ENCODE results near the gene HOXD12. TPM values are rescaled to one million over a fixed set of nuclear protein-coding genes. Genes with fewer than 3 reads are reported as not detected.

Gene HOXD12
- polyA plus RNA-seq, 1 of the 3 experiments (the other 2 are of a cell fraction): not detected

DNA sequence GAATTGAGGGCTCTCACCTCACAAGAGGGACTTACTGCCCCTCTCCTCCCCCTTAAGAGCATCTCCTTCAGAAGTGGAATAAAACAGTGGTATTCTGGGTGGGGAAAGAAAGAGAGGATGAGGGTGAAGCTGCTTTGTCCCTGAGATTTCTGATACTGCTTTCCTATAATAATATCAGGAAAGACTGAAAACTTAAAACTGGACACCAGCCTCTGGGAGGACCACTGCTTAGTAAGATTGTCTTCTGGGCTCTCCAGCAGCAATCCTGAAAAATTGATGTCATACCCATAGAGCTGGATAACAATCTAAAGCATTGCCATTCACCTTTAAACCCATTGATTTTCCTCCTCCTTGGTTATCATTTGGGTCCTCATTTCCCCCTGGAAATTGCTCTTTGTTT is 47.0 kb downstream of the HOXD12 start:
- peaks cover 0 to 8% of the 10 kb centered on the region in 2 experiments; a peak in 1 of 4 replicates for H3K4me1 ChIP-seq (ENCODE audit: control insufficient read depth in 1 of 2, insufficient read depth in 2 of 2, low read depth in 1 of 2, low read length in 1 of 2)
- POLR2A ChIA-PET: no interaction called here
- CTCF ChIA-PET: interaction anchor here (1.1 to 11.3 kb wide), 5 partner anchors 309 to 505 kb away, joined by 3 to 154 read pairs (median 4); no protein-coding TSS in a partner anchor

GRCh38 chr2:176147210-176147799 is 47.7 kb downstream of the HOXD12 start:
- POLR2A ChIA-PET: no interaction called here
- Histone ChIP-seq H3K4me1 (ENCODE audit: control insufficient read depth in 1 of 2, insufficient read depth in 2 of 2, low read depth in 1 of 2, low read length in 1 of 2) (peaks cover 0 to 8% of the 10 kb centered on the region in 2 experiments; a peak in 1 of 4 replicates), H4K20me1 (ENCODE audit: insufficient read depth) (no peaks in the 10 kb centered on the region), H3K9me2 (no peaks in the 10 kb centered on the region), H3K27ac (ENCODE audit: low read depth in 2 of 2, low read length in 1 of 2) (no peak overlapping the region), H3K79me2 (ENCODE audit: insufficient read depth) (peaks cover 4% of the 10 kb centered on the region), H3K9me3 (no peaks in the 10 kb centered on the region), H3K4me2 (no peak overlapping the region), H3K9ac (no peak overlapping the region), H3F3A (replicated peaks; ENCODE audit: insufficient read depth) (no peaks in the 10 kb centered on the region), H2AFZ (ENCODE audit: low read depth) (no peak overlapping the region), H3K36me3 (replicated peaks in 1 of 2; ENCODE audit: control insufficient read depth in 1 of 2, insufficient read depth in 2 of 2, low read length in 1 of 2) (no peaks in the 10 kb centered on the region), H3K27me3 (ENCODE audit: insufficient read depth) (no peaks in the 10 kb centered on the region), H3K4me3 (ENCODE audit: low read depth in 2 of 2, low read length in 1 of 2) (no peak overlapping the region)
- WGBS (ENCODE audit: low lambda C conversion rate): 95% methylated on average over 32 of the region's 32 CpGs
- TF ChIP-seq RAD21 (IDR thresholded peaks at IDR 0.05; ENCODE audit: low read length) (no peak), FOXJ3 (CRISPR knock-in tag; IDR thresholded peaks at IDR 0.05) (no peak), FOXM1 (IDR thresholded peaks at IDR 0.05; ENCODE audit: low read depth) (no peak), ZBTB33 (IDR thresholded peaks at IDR 0.05; ENCODE audit: borderline replicate concordance, low read depth) (no peak), SIN3A (IDR thresholded peaks at IDR 0.05; ENCODE audit: borderline replicate concordance, low read depth, low read length) (no peak), NFIC (IDR thresholded peaks at IDR 0.05; ENCODE audit: borderline replicate concordance) (no peak), EP300 (IDR thresholded peaks at IDR 0.05; ENCODE audit: borderline replicate concordance in 1 of 2, low read depth in 1 of 2, low read length in 1 of 2) (no peak), JUND (IDR thresholded peaks at IDR 0.05) (no peak), POLR2AphosphoS5 (IDR thresholded peaks at IDR 0.05; ENCODE audit: low read depth, low read length) (no peak), SMC3 (IDR thresholded peaks at IDR 0.05; ENCODE audit: low read depth, low read length) (no peak), RXRA (IDR thresholded peaks at IDR 0.05; ENCODE audit: borderline replicate concordance, low read depth) (no peak), MAX (IDR thresholded peaks at IDR 0.05; ENCODE audit: low read depth) (no peak), MXI1 (IDR thresholded peaks at IDR 0.05; ENCODE audit: low read depth, low read length) (no peak), TEAD4 (IDR thresholded peaks at IDR 0.05; ENCODE audit: borderline replicate concordance, insufficient read depth) (no peak)
- TF ChIP-seq, protein P1, sequence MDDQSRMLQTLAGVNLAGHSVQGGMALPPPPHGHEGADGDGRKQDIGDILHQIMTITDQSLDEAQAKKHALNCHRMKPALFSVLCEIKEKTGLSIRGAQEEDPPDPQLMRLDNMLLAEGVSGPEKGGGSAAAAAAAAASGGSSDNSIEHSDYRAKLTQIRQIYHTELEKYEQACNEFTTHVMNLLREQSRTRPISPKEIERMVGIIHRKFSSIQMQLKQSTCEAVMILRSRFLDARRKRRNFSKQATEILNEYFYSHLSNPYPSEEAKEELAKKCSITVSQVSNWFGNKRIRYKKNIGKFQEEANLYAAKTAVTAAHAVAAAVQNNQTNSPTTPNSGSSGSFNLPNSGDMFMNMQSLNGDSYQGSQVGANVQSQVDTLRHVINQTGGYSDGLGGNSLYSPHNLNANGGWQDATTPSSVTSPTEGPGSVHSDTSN (IDR thresholded peaks at IDR 0.05): no peak
- DNase-seq: no peak
- CTCF ChIA-PET: interaction anchor here (0.6 to 1.4 kb wide), 6 partner anchors 407 to 505 kb away, joined by 3 to 4 read pairs (median 4); no protein-coding TSS in a partner anchor

More for the DNA sequence above, 47.0 kb downstream of the HOXD12 start:
- H3K79me2 ChIP-seq (ENCODE audit: insufficient read depth): peaks cover 4% of the 10 kb centered on the region
- no peak overlapping the region for H3K9ac ChIP-seq
- H4K20me1 ChIP-seq (ENCODE audit: insufficient read depth): no peaks in the 10 kb centered on the region
- no peaks in the 10 kb centered on the region for H3K27me3 ChIP-seq (ENCODE audit: insufficient read depth)
- no peaks in the 10 kb centered on the region for H3K36me3 ChIP-seq (replicated peaks in 1 of 2; ENCODE audit: control insufficient read depth in 1 of 2, insufficient read depth in 2 of 2, low read length in 1 of 2)
- H3K4me3 ChIP-seq (ENCODE audit: low read depth in 2 of 2, low read length in 1 of 2): no peak overlapping the region
- no peaks in the 10 kb centered on the region for H3K9me2 ChIP-seq
- H3F3A ChIP-seq (replicated peaks; ENCODE audit: insufficient read depth): no peaks in the 10 kb centered on the region
- no peak overlapping the region for H3K27ac ChIP-seq (ENCODE audit: low read depth in 2 of 2, low read length in 1 of 2)
- no peak overlapping the region for H3K4me2 ChIP-seq
- no peak for DNase-seq
- TF ChIP-seq YY1 (IDR thresholded peaks at IDR 0.05; ENCODE audit: low read depth): no peak
- no peak for TF ChIP-seq RXRA (IDR thresholded peaks at IDR 0.05; ENCODE audit: borderline replicate concordance, low read depth)
- no peak for TF ChIP-seq EP300 (IDR thresholded peaks at IDR 0.05; ENCODE audit: borderline replicate concordance in 1 of 2, low read depth in 1 of 2, low read length in 1 of 2)
- no peak for TF ChIP-seq GABPA (IDR thresholded peaks at IDR 0.05; ENCODE audit: low read depth)
- H3K9me3 ChIP-seq: no peaks in the 10 kb centered on the region
- H2AFZ ChIP-seq (ENCODE audit: low read depth): no peak overlapping the region

All from SK-N-SH (cell line).